Measurements from ENCODE around the gene MITF. TPM values are rescaled to one million over a fixed set of nuclear protein-coding genes. Genes with fewer than 3 reads are reported as not detected.

The MITF gene
- total RNA-seq, 1 experiment from 2014 or later: 1.9 TPM

DNA sequence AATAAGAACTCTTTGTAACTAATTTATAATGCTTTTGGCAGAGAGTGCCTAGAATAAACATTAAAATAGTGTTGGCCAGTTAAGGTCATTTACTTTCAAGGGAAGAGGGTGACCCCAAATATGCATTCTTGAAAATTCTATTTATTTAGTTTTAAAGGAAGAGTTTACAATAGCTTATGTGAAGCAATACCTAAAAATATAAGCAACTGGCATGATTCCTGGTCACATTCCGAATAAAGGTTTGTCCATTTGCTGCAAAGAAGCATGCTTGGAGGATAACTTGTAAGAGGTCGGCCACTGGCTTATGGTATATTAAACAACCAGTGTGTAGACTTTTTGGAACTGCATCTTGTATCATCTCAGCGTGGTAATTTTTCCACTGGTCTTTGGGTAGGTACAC is 10.2 kb downstream of the MITF start:
- Histone ChIP-seq H3K9me2 (ENCODE audit: insufficient read depth) (no peaks in the 10 kb centered on the region), H2AFZ (ENCODE audit: low read depth, low read length, poor library complexity, severe bottlenecking) (no peak overlapping the region), H3K4me3 (replicated peaks in 1 of 2; ENCODE audit: low read depth in 1 of 2, low read length in 2 of 2) (no peak overlapping the region), H3K9ac (ENCODE audit: low read length) (no peak overlapping the region), H3K4me1 (ENCODE audit: control insufficient read depth in 1 of 2, insufficient read depth in 2 of 2, low read length in 2 of 2) (no peaks in the 10 kb centered on the region), H3K79me2 (ENCODE audit: insufficient read depth, low read length) (no peaks in the 10 kb centered on the region), H4K20me1 (ENCODE audit: insufficient read depth) (no peaks in the 10 kb centered on the region), H3K36me3 (ENCODE audit: control insufficient read depth in 1 of 2, insufficient read depth in 2 of 2, low read length in 2 of 2) (no peaks in the 10 kb centered on the region), H3K4me2 (ENCODE audit: low read length) (no peak overlapping the region), H3K27ac (ENCODE audit: low read depth, low read length) (no peak overlapping the region), H3K27me3 (ENCODE audit: insufficient read depth, low read length) (peaks cover 4% of the 10 kb centered on the region; the same call in 1 of the 2 replicates), H3K9me3 (ENCODE audit: control insufficient read depth in 1 of 2, insufficient read depth in 1 of 2, low read depth in 1 of 2, low read length in 2 of 2) (no peaks in the 10 kb centered on the region)
- ChIA-PET RAD21 (ENCODE audit: low non-redundant PET in 1 of 2, low total read pairs in 2 of 2, uncharacterized antibody in 2 of 2, unreplicated experiment in 2 of 2) (no interaction called here), POLR2A (no interaction called here), CTCF (no interaction called here)
- intact Hi-C loops (cut with micrococcal nuclease): no loop called here
- TF ChIP-seq YY1 (IDR thresholded peaks at IDR 0.05; ENCODE audit: extremely low read depth, insufficient replicate concordance, low read depth, low read length) (no peak), SRF (IDR thresholded peaks at IDR 0.05; ENCODE audit: low read depth) (no peak), EZH2 (IDR thresholded peaks at IDR 0.05) (no peak)
- DNase-seq (ENCODE audit: low read depth, low spot score) (no peak), ATAC-seq (no peak)
- BruUV-seq (replicated peaks): no TSS peak

DNA sequence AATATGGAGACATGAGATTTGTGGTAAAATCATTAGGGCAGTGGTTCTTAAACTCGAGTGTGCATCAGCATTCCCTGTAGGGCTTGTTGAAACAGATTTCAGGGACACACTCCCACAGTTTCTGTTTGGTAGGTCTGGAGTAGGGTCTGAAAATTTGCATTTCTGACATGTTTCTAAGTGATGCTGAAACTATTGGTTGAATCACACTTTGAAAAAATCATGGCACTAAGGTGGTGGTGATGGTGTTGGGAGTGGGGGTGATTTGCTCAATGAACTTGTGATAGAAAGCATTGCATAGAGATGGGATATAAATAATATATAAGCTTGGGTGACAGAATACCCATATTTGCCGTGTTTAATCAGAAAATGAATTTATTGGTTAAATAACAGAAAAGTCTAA is 11.3 kb downstream of the MITF start:
- Histone ChIP-seq H4K20me1 (ENCODE audit: insufficient read depth) (no peaks in the 10 kb centered on the region), H3K27me3 (ENCODE audit: insufficient read depth, low read length) (peaks cover under 1% of the 10 kb centered on the region; the same call in 1 of the 2 replicates), H3K9me3 (ENCODE audit: control insufficient read depth in 1 of 2, insufficient read depth in 1 of 2, low read depth in 1 of 2, low read length in 2 of 2) (no peaks in the 10 kb centered on the region), H3K4me3 (replicated peaks in 1 of 2; ENCODE audit: low read depth in 1 of 2, low read length in 2 of 2) (no peak overlapping the region), H3K4me2 (ENCODE audit: low read length) (no peak overlapping the region), H2AFZ (ENCODE audit: low read depth, low read length, poor library complexity, severe bottlenecking) (no peak overlapping the region), H3K36me3 (ENCODE audit: control insufficient read depth in 1 of 2, insufficient read depth in 2 of 2, low read length in 2 of 2) (no peaks in the 10 kb centered on the region), H3K9me2 (ENCODE audit: insufficient read depth) (no peaks in the 10 kb centered on the region), H3K9ac (ENCODE audit: low read length) (no peak overlapping the region), H3K79me2 (ENCODE audit: insufficient read depth, low read length) (no peaks in the 10 kb centered on the region), H3K27ac (ENCODE audit: low read depth, low read length) (no peak overlapping the region), H3K4me1 (ENCODE audit: control insufficient read depth in 1 of 2, insufficient read depth in 2 of 2, low read length in 2 of 2) (no peaks in the 10 kb centered on the region)
- POLR2A ChIA-PET: no interaction called here
- intact Hi-C loops (cut with micrococcal nuclease): no loop called here
- RAD21 ChIA-PET (ENCODE audit: low non-redundant PET in 1 of 2, low total read pairs in 2 of 2, uncharacterized antibody in 2 of 2, unreplicated experiment in 2 of 2): no interaction called here
- CTCF ChIA-PET: no interaction called here
- ATAC-seq (no peak), DNase-seq (ENCODE audit: low read depth, low spot score) (no peak)
- no TSS peak for BruUV-seq (replicated peaks)
- TF ChIP-seq FOSL1 (IDR thresholded peaks at IDR 0.05; ENCODE audit: low read depth) (no peak), POLR2A (IDR thresholded peaks at IDR 0.05; ENCODE audit: borderline replicate concordance, extremely low read depth, insufficient read depth, insufficient read length) (no peak), SP1 (IDR thresholded peaks at IDR 0.05; ENCODE audit: low read depth) (no peak), SRF (IDR thresholded peaks at IDR 0.05; ENCODE audit: low read depth) (no peak), SIN3A (IDR thresholded peaks at IDR 0.05; ENCODE audit: low read depth) (no peak), EZH2phosphoT487 (IDR thresholded peaks at IDR 0.05; ENCODE audit: borderline replicate concordance) (no peak), TCF7L2 (IDR thresholded peaks at IDR 0.05; ENCODE audit: borderline replicate concordance, extremely low read depth, insufficient read depth, insufficient read length) (no peak), EGR1 (IDR thresholded peaks at IDR 0.05; ENCODE audit: low read depth) (no peak), POLR2AphosphoS5 (IDR thresholded peaks at IDR 0.05; ENCODE audit: low read depth, low read length) (no peak), RAD21 (IDR thresholded peaks at IDR 0.05; ENCODE audit: low read depth) (no peak), CEBPB (IDR thresholded peaks at IDR 0.05; ENCODE audit: low read depth) (no peak), EZH2 (IDR thresholded peaks at IDR 0.05) (no peak), ZNF274 (IDR thresholded peaks at IDR 0.05; ENCODE audit: low read depth, low read length) (no peak)
- TF ChIP-seq, protein P1, sequence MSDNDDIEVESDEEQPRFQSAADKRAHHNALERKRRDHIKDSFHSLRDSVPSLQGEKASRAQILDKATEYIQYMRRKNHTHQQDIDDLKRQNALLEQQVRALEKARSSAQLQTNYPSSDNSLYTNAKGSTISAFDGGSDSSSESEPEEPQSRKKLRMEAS (IDR thresholded peaks at IDR 0.05): no peak
- TF ChIP-seq, protein P2, sequence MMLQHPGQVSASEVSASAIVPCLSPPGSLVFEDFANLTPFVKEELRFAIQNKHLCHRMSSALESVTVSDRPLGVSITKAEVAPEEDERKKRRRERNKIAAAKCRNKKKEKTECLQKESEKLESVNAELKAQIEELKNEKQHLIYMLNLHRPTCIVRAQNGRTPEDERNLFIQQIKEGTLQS (IDR thresholded peaks at IDR 0.05): no peak
- TF ChIP-seq, protein P3, sequence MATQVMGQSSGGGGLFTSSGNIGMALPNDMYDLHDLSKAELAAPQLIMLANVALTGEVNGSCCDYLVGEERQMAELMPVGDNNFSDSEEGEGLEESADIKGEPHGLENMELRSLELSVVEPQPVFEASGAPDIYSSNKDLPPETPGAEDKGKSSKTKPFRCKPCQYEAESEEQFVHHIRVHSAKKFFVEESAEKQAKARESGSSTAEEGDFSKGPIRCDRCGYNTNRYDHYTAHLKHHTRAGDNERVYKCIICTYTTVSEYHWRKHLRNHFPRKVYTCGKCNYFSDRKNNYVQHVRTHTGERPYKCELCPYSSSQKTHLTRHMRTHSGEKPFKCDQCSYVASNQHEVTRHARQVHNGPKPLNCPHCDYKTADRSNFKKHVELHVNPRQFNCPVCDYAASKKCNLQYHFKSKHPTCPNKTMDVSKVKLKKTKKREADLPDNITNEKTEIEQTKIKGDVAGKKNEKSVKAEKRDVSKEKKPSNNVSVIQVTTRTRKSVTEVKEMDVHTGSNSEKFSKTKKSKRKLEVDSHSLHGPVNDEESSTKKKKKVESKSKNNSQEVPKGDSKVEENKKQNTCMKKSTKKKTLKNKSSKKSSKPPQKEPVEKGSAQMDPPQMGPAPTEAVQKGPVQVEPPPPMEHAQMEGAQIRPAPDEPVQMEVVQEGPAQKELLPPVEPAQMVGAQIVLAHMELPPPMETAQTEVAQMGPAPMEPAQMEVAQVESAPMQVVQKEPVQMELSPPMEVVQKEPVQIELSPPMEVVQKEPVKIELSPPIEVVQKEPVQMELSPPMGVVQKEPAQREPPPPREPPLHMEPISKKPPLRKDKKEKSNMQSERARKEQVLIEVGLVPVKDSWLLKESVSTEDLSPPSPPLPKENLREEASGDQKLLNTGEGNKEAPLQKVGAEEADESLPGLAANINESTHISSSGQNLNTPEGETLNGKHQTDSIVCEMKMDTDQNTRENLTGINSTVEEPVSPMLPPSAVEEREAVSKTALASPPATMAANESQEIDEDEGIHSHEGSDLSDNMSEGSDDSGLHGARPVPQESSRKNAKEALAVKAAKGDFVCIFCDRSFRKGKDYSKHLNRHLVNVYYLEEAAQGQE (IDR thresholded peaks at IDR 0.05; ENCODE audit: low read depth): no peak

Measured in HCT116 (cell line).